ENCODE data around the gene IMMP2L.

The IMMP2L gene

DNA sequence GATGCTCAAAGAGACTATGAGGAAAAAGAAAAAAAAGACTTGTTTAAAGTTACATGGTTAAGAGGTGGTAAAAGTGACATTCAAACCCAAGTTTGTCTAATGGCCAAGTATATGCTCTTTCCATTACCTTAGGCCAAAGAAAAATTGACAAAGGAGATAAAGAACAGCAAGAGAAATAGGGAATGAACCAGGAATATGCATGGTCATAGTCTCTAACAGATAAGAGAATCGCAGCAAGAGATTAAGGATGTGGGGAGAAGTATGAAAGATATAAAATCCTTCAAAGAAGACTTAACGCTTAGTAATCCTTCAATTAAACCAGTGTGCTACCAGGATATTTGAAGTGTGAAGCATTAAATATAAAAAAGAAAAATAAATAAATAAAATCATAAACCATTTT is 494.6 kb downstream of the IMMP2L start:
- TF ChIP-seq, protein P1, sequence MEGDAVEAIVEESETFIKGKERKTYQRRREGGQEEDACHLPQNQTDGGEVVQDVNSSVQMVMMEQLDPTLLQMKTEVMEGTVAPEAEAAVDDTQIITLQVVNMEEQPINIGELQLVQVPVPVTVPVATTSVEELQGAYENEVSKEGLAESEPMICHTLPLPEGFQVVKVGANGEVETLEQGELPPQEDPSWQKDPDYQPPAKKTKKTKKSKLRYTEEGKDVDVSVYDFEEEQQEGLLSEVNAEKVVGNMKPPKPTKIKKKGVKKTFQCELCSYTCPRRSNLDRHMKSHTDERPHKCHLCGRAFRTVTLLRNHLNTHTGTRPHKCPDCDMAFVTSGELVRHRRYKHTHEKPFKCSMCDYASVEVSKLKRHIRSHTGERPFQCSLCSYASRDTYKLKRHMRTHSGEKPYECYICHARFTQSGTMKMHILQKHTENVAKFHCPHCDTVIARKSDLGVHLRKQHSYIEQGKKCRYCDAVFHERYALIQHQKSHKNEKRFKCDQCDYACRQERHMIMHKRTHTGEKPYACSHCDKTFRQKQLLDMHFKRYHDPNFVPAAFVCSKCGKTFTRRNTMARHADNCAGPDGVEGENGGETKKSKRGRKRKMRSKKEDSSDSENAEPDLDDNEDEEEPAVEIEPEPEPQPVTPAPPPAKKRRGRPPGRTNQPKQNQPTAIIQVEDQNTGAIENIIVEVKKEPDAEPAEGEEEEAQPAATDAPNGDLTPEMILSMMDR (conservative IDR thresholded peaks at IDR 0.05): no peak
- H3K27ac ChIP-seq: no peak overlapping the region

DNA sequence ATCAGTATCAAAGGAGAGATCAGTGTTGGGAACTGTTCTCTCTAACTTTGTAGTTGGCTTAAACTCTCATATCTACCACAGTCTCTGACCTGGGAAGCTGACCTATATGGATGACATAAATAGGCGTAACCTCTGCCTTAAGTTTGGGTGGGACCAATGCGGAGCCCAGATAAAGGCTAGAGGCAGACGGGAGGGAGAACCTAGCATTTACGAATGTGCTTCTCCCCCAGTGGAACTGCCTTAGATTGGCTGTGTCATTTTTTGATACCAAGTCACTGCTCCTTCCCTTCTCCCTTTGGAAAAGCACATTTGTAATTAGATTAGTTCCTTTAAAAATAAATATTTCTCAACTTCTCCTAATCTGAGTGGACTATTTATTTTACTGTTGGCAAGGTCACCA is 495.0 kb downstream of the IMMP2L start:
- TF ChIP-seq, protein P1 (conservative IDR thresholded peaks at IDR 0.05): no peak
- no peak overlapping the region for H3K27ac ChIP-seq

- H3K27ac ChIP-seq: no peak overlapping the region
- TF ChIP-seq, protein P1 (conservative IDR thresholded peaks at IDR 0.05): no peak
These were observed 499.1 kb downstream of the IMMP2L start for GRCh38 chr7:111063166-111063565.

- no peak overlapping the region for H3K27ac ChIP-seq
- TF ChIP-seq, protein P1 (conservative IDR thresholded peaks at IDR 0.05): no peak
These were observed 502.5 kb downstream of the IMMP2L start for GRCh38 chr7:111059833-111060232.

GRCh38 chr7:111057066-111057465 is 505.2 kb downstream of the IMMP2L start:
- no peak overlapping the region for H3K27ac ChIP-seq
- TF ChIP-seq, protein P1 (conservative IDR thresholded peaks at IDR 0.05): no peak

DNA sequence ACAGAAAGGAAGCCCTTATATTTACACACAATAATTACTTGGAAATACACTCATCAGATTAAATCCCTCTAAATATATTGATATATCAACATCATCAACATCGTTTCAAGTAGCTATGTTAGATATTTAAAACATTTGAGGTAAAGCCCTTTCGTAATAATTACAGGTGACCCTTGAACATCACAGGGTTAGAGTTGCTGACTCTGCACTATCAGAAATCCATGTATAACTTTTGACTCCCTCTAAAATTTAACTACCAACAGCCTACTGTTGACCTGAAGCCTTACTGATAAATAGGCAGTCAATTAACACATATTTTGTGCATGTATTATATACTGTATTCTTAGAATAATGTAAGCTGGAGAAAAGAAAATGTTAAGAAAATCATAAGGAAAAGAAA is 505.9 kb downstream of the IMMP2L start:
- TF ChIP-seq, protein P1 (conservative IDR thresholded peaks at IDR 0.05): no peak
- H3K27ac ChIP-seq: no peak overlapping the region

GRCh38 chr7:111053035-111053434 is 509.3 kb downstream of the IMMP2L start:
- TF ChIP-seq, protein P1 (conservative IDR thresholded peaks at IDR 0.05): no peak
- H3K27ac ChIP-seq: no peak overlapping the region

GRCh38 chr7:111051832-111052231 is 510.5 kb downstream of the IMMP2L start:
- H3K27ac ChIP-seq: no peak overlapping the region
- TF ChIP-seq, protein P1 (conservative IDR thresholded peaks at IDR 0.05): no peak
